Stimulated activated CD8-positive, alpha-beta memory T cell treated with anti-CD3 and anti-CD28 coated beads, Interleukin-7, amount 100 ng/mL, for 48 hours (primary cell): ENCODE data around the gene ATP11A.

ENCODE experiments used
- DNase-seq, 2 donors: peaks; one replicate each; pipeline ENCODE4 v3.0.0-alpha.2; 2020; ENCODE audit warnings: low read depth in 1 of 2; ENCODE audit errors: extremely low read depth in 1 of 2

ATP11A gene

GRCh38 chr13:112912726-112913440 is 223.0 kb downstream of the ATP11A start:
- DNase-seq = no peak

DNA sequence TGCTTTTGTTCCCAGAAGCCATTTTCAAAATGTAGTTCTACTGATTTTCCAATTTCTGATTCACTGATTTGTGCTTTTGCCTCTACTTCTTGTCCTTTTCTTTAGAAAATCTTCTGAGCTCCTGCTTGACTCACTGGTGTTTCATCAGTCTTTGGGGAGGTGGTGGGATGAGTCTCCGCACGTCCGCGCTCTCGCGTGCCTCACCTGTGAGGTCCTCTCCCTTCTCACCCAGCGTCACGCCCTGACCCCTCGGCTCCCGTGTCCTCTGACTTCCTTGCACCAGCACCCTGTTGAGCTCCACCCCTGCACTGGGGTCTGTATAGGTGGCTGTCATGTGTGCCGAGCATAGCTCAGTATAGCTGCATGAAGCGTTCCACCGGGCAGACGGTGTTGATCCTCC is 226.5 kb downstream of the ATP11A start:
- DNase-seq = no peak

- DNase-seq = no peak
Observed at GRCh38 chr13:112917056-112917664, 227.3 kb downstream of the ATP11A start.

- DNase-seq = no peak
Observed at GRCh38 chr13:112917737-112918136, 227.9 kb downstream of the ATP11A start.

DNA sequence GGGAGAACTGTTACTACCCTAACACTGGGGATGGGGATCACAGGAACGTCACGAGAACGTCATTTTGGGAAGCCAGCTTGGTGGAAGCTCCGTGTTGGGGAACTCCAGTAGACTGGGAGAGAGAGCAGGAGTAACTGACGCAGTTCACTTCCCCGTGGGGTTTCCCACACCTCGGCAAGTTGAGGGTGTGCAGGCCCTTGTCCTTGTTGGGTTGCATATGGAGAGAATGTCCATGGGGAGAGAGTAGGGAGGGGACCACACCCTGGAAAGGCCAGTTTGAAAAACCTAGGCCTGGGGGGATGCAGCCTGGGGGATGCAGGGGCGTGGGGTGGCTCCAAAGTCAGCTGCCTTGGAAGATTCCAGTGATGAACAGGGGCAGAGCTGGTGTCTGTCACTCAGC is 228.4 kb downstream of the ATP11A start:
- DNase-seq = no peak

DNA sequence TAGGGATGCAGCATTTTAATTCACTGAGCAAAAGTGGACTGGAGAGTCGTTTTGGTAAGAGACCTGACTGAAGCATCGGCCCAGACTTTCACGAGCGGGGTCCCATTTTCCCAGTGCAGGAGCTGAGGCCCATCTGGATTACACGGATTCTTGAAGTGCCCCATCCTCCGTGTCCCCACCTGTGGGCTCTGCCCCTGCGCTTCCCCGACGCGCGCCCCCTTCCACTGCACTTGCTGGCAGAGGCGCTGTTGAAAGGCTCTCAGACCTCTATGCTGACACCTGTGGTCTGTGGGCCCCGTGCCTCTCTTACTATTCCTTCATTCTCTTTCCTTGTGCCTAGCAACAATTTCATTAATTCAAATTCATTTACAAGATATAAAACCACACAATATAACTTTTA is 228.9 kb downstream of the ATP11A start:
- DNase-seq = no peak

- DNase-seq = no peak
Observed at GRCh38 chr13:112923962-112924361, 234.1 kb downstream of the ATP11A start.

DNA sequence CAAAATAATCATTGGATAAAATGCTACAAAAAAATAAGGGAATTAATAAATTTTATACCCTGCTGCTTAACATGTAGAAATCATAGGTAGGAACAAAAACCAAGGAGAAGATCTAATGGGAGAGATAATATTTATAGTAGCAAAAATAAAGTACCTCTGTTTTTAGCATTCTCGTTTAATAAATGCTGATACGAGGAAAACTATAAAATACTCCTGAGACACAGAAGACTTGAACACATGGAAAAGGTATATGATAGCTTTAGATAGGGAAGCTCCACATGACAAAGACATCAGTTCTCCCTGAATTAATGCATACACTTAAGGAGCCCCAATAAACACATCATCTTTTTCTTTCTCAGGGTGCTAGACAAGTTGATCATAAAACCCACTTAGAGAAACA is 234.5 kb downstream of the ATP11A start:
- DNase-seq = no peak

- DNase-seq = no peak
Observed at GRCh38 chr13:112926003-112926402, 236.2 kb downstream of the ATP11A start.

DNA sequence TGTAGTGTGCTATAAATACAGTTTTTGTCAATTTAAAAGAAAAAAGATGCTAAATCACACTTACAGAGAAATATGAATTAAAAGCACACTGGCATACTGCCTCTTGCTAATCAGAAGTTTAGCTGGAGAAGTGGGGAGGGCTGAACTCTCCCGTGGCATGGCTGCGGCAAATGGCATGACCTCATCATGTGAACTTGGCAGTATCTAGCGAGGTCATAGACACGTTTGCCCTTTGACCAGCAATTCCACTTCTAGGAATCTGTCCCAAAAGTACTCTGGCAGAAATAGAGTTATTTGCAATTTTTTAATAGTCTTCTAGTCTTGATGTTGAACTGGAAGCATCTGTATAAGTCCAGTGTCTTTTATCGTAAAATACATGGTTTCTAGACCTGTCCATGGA is 237.2 kb downstream of the ATP11A start:
- DNase-seq = no peak

DNA sequence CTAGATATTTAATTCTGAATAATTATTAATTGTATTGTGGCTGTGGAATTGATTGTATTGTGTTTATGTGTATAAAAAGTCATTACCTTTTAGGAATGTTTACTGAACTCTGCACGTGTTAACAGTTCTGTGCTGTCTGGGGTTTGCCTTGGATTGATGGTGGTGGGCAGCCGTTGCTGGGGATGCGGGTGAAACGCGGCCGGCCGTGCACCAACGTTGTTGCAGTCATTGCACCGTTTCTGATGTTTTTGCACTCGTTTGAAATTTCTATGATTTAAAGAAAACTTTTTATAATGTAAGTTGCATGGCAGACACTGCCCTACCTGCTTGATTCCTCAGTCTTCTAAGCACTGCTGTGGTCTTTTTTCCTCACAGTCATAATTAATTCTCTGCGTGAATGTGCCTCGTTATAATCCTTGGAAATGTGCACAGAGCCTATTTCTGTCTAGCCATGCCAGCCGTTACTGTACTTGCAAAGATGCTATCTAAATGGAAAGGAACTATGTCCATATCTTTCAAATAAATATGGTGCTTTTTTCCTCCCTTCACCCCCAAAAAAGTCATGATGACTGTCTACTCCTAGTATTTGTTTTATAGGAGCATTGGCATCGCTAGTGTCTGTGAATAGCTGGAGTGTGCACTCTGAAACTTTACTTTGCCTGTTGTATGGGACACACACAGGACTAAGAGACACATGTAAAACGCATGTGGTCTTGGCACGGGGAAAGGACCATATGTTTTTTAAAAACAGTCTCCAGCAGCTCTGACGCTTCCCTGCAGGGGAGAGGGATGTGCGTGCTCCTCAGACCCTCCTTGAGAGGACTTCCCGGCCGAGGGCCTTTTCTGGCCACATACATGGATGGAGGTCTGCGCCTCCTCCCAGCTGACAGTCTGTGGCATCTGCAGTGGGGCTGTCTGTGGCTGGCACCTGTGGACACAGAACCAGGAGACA is 238.5 kb downstream of the ATP11A start:
- DNase-seq = no peak

- DNase-seq = no peak
Observed at GRCh38 chr13:112928972-112929782, 239.3 kb downstream of the ATP11A start.

- DNase-seq = no peak
Observed at GRCh38 chr13:112929783-112930055, 239.9 kb downstream of the ATP11A start.

- DNase-seq = no peak
Observed at GRCh38 chr13:112930192-112930591, 240.4 kb downstream of the ATP11A start.

GRCh38 chr13:112931028-112931934 is 241.4 kb downstream of the ATP11A start:
- no peak for DNase-seq

DNA sequence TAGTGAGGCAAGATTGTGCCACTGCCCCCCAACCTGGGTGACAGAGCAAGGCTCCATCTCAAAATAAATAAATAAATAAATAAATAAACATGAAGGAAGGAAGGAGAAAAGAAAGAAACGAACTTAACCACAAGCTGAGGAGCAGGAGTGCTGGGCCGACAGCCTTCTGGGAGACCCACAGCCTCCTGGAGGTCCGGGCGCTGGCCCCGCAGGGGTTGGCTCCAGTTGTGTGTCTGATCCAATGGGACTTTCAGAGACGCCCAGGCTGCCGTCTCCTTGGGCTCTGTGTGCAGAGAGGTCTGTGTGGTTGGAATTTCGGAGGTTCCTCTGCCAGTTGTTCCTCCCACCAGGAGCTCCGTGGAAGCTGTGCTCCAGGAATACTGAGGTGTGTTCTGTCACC is 243.1 kb downstream of the ATP11A start:
- no peak for DNase-seq

DNA sequence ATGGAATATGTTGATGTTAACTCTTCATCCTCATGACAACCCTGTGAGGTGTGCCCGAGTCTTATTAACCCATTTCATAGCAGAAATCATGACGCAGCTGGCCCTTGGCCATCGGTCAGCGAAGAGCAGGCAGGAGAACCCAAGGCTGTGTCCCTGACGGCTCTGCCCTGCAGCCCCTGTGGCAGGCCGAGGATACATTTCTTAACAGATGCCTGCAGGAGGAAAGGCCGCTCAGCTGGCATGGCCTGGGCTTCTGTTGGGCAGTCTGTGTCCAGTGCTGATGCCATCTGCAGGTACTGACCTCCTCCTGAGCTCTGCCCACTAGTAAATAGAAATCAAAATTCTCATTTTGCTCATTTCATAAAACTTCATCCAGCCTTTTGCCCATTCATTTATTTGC is 243.8 kb downstream of the ATP11A start:
- no peak for DNase-seq

DNA sequence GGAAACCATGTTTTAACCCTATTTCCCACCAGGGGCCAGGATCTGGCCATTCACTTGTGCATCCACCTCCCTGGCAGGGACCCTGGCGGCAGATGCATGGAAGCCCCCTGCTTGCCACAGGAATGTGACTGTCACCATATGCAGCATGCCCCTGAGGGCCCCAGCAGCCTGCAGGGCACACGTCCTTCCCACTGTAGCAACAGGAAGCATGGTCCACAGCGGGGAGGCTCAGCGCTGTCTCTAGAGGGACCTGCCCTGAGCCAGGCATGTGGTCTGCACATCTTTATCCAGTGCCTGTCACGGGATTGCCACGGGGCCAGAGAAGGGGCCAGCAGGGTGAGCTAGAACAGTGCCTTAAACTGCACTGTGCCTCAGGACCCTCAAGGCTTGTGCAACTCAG is 244.2 kb downstream of the ATP11A start:
- no peak for DNase-seq
